CD4-positive, alpha-beta T cell treated with Interleukin-6 for 4 hours (primary cell): ENCODE data around the gene RET.

Experiments
- DNase-seq: peaks from one replicate; pipeline ENCODE4 v3.0.0-alpha.2; 2020; ENCODE audit warnings: mixed read lengths

The RET gene

GRCh38 chr10:43111101-43111500 lies 34.2 kb downstream of the RET start:
- DNase-seq: no peak

GRCh38 chr10:43111921-43112607 lies 35.2 kb downstream of the RET start:
- no peak for DNase-seq

- DNase-seq: no peak
Measured at GRCh38 chr10:43112608-43112961, 35.7 kb downstream of the RET start.

GRCh38 chr10:43113201-43114087 lies 36.6 kb downstream of the RET start:
- no peak for DNase-seq

- no peak for DNase-seq
Measured at GRCh38 chr10:43114088-43114742, 37.3 kb downstream of the RET start.

- DNase-seq: no peak
Measured at GRCh38 chr10:43114743-43115611, 38.1 kb downstream of the RET start.

GRCh38 chr10:43115881-43116595 lies 39.2 kb downstream of the RET start:
- DNase-seq: no peak

- no peak for DNase-seq
Measured at GRCh38 chr10:43116596-43116995, 39.7 kb downstream of the RET start.

- no peak for DNase-seq
Measured at GRCh38 chr10:43117031-43117776, 40.3 kb downstream of the RET start.

- no peak for DNase-seq
Measured at GRCh38 chr10:43117777-43118583, 41.1 kb downstream of the RET start.

GRCh38 chr10:43118631-43119415 lies 42.0 kb downstream of the RET start:
- no peak for DNase-seq

- DNase-seq: no peak
Measured at GRCh38 chr10:43119416-43120115, 42.7 kb downstream of the RET start.

GRCh38 chr10:43120116-43120928 lies 43.5 kb downstream of the RET start:
- no peak for DNase-seq

- DNase-seq: peak; percentile 63
Measured at GRCh38 chr10:43120929-43121314, 44.1 kb downstream of the RET start.

- DNase-seq: no peak
Measured at GRCh38 chr10:43121444-43121843, 44.6 kb downstream of the RET start.

- no peak for DNase-seq
Measured at GRCh38 chr10:43122096-43122495, 45.2 kb downstream of the RET start.

GRCh38 chr10:43122826-43123225 lies 46.0 kb downstream of the RET start:
- DNase-seq: no peak
